ENCODE data around the gene SRC. TPM values are rescaled to one million over a fixed set of nuclear protein-coding genes. Genes with fewer than 3 reads are reported as not detected.

SRC gene
- total RNA-seq, 1 experiment from 2014 or later = 7.6 TPM

GRCh38 chr20:37426978-37427377 lies 81.0 kb downstream of the SRC start:
- Histone ChIP-seq H3K9me3 (replicated peaks) (no peaks in the 10 kb centered on the region), H3K4me3 (no peak overlapping the region), H3K27ac (no peak overlapping the region), H3K27me3 (replicated peaks) (peaks cover 22% of the 10 kb centered on the region), H3K36me3 (no peaks in the 10 kb centered on the region), H3K4me1 (replicated peaks) (0 out of 2 replicates have a peak, but pooled peaks cover 2% of the 10 kb centered on the region)
- DNase-seq (ENCODE audit: low read depth in 1 of 2, low spot score in 2 of 2) = no peak

GRCh38 chr20:37430044-37430443 lies 84.1 kb downstream of the SRC start:
- Histone ChIP-seq H3K27ac (no peak overlapping the region), H3K9me3 (replicated peaks) (no peaks in the 10 kb centered on the region), H3K4me1 (replicated peaks) (no peaks in the 10 kb centered on the region), H3K36me3 (no peaks in the 10 kb centered on the region), H3K4me3 (no peak overlapping the region), H3K27me3 (replicated peaks) (peaks cover 12% of the 10 kb centered on the region)
- no peak for DNase-seq (ENCODE audit: low read depth in 1 of 2, low spot score in 2 of 2)

GRCh38 chr20:37430778-37431460 lies 85.0 kb downstream of the SRC start:
- peaks cover 11% of the 10 kb centered on the region for H3K27me3 ChIP-seq (replicated peaks)
- H3K9me3 ChIP-seq (replicated peaks) = no peaks in the 10 kb centered on the region
- no peak overlapping the region for H3K27ac ChIP-seq
- no peaks in the 10 kb centered on the region for H3K4me1 ChIP-seq (replicated peaks)
- H3K4me3 ChIP-seq = no peak overlapping the region
- H3K36me3 ChIP-seq = no peaks in the 10 kb centered on the region
- no peak for DNase-seq (ENCODE audit: low read depth in 1 of 2, low spot score in 2 of 2)

- Histone ChIP-seq H3K4me1 (replicated peaks) (no peaks in the 10 kb centered on the region), H3K4me3 (no peak overlapping the region), H3K36me3 (no peaks in the 10 kb centered on the region), H3K27me3 (replicated peaks) (peaks cover 8% of the 10 kb centered on the region), H3K9me3 (replicated peaks) (no peaks in the 10 kb centered on the region), H3K27ac (no peak overlapping the region)
- no peak for DNase-seq (ENCODE audit: low read depth in 1 of 2, low spot score in 2 of 2)
Measured at GRCh38 chr20:37431786-37432185, 85.8 kb downstream of the SRC start.

- Histone ChIP-seq H3K27ac (no peak overlapping the region), H3K36me3 (no peaks in the 10 kb centered on the region), H3K4me1 (replicated peaks) (no peaks in the 10 kb centered on the region), H3K9me3 (replicated peaks) (no peaks in the 10 kb centered on the region), H3K27me3 (replicated peaks) (peaks cover 5% of the 10 kb centered on the region), H3K4me3 (no peak overlapping the region)
- DNase-seq (ENCODE audit: low read depth in 1 of 2, low spot score in 2 of 2) = no peak
Measured at GRCh38 chr20:37432606-37433005, 86.7 kb downstream of the SRC start.

- DNase-seq (ENCODE audit: low read depth in 1 of 2, low spot score in 2 of 2) = no peak
- H3K27ac ChIP-seq = no peak overlapping the region
- peaks cover 5% of the 10 kb centered on the region for H3K27me3 ChIP-seq (replicated peaks)
- H3K9me3 ChIP-seq (replicated peaks) = no peaks in the 10 kb centered on the region
- no peaks in the 10 kb centered on the region for H3K36me3 ChIP-seq
- no peak overlapping the region for H3K4me3 ChIP-seq
- no peaks in the 10 kb centered on the region for H3K4me1 ChIP-seq (replicated peaks)
Measured at GRCh38 chr20:37435607-37436006, 89.7 kb downstream of the SRC start.

- no peaks in the 10 kb centered on the region for H3K4me1 ChIP-seq (replicated peaks)
- no peaks in the 10 kb centered on the region for H3K9me3 ChIP-seq (replicated peaks)
- peaks cover 9% of the 10 kb centered on the region for H3K27me3 ChIP-seq (replicated peaks)
- no peak for DNase-seq (ENCODE audit: low read depth in 1 of 2, low spot score in 2 of 2)
- H3K36me3 ChIP-seq = no peaks in the 10 kb centered on the region
- no peak overlapping the region for H3K27ac ChIP-seq
- no peak overlapping the region for H3K4me3 ChIP-seq
Measured at GRCh38 chr20:37436527-37437186, 90.7 kb downstream of the SRC start.

GRCh38 chr20:37437676-37438075 lies 91.7 kb downstream of the SRC start:
- no peak for DNase-seq (ENCODE audit: low read depth in 1 of 2, low spot score in 2 of 2)
- Histone ChIP-seq H3K9me3 (replicated peaks) (no peaks in the 10 kb centered on the region), H3K36me3 (no peaks in the 10 kb centered on the region), H3K4me1 (replicated peaks) (no peaks in the 10 kb centered on the region), H3K27ac (no peak overlapping the region), H3K4me3 (no peak overlapping the region), H3K27me3 (replicated peaks) (peaks cover 9% of the 10 kb centered on the region)

GRCh38 chr20:37438464-37439222 lies 92.7 kb downstream of the SRC start:
- no peak overlapping the region for H3K4me3 ChIP-seq
- H3K4me1 ChIP-seq (replicated peaks) = no peaks in the 10 kb centered on the region
- no peak for DNase-seq (ENCODE audit: low read depth in 1 of 2, low spot score in 2 of 2)
- peaks cover 9% of the 10 kb centered on the region for H3K27me3 ChIP-seq (replicated peaks)
- H3K36me3 ChIP-seq = no peaks in the 10 kb centered on the region
- no peak overlapping the region for H3K27ac ChIP-seq
- no peaks in the 10 kb centered on the region for H3K9me3 ChIP-seq (replicated peaks)

GRCh38 chr20:37439223-37439933 lies 93.4 kb downstream of the SRC start:
- Histone ChIP-seq H3K36me3 (no peaks in the 10 kb centered on the region), H3K4me1 (replicated peaks) (no peaks in the 10 kb centered on the region), H3K27ac (no peak overlapping the region), H3K4me3 (no peak overlapping the region), H3K27me3 (replicated peaks) (peaks cover 7% of the 10 kb centered on the region), H3K9me3 (replicated peaks) (no peaks in the 10 kb centered on the region)
- no peak for DNase-seq (ENCODE audit: low read depth in 1 of 2, low spot score in 2 of 2)

- no peaks in the 10 kb centered on the region for H3K9me3 ChIP-seq (replicated peaks)
- H3K4me3 ChIP-seq = no peak overlapping the region
- H3K36me3 ChIP-seq = no peaks in the 10 kb centered on the region
- H3K27me3 ChIP-seq (replicated peaks) = peaks cover 7% of the 10 kb centered on the region; the same call in 1 of the 2 replicates
- DNase-seq (ENCODE audit: low read depth in 1 of 2, low spot score in 2 of 2) = no peak
- no peaks in the 10 kb centered on the region for H3K4me1 ChIP-seq (replicated peaks)
- no peak overlapping the region for H3K27ac ChIP-seq
Measured at GRCh38 chr20:37441023-37441422, 95.1 kb downstream of the SRC start.

GRCh38 chr20:37442547-37442946 lies 96.6 kb downstream of the SRC start:
- Histone ChIP-seq H3K27me3 (replicated peaks) (peaks cover 7% of the 10 kb centered on the region; the same call in 1 of the 2 replicates), H3K27ac (no peak overlapping the region), H3K36me3 (no peaks in the 10 kb centered on the region), H3K4me1 (replicated peaks) (no peaks in the 10 kb centered on the region), H3K9me3 (replicated peaks) (no peaks in the 10 kb centered on the region), H3K4me3 (no peak overlapping the region)
- DNase-seq (ENCODE audit: low read depth in 1 of 2, low spot score in 2 of 2) = no peak

- no peak for DNase-seq (ENCODE audit: low read depth in 1 of 2, low spot score in 2 of 2)
- Histone ChIP-seq H3K36me3 (no peaks in the 10 kb centered on the region), H3K27me3 (replicated peaks) (peaks cover 7% of the 10 kb centered on the region; the same call in 1 of the 2 replicates), H3K9me3 (replicated peaks) (no peaks in the 10 kb centered on the region), H3K27ac (no peak overlapping the region), H3K4me1 (replicated peaks) (no peaks in the 10 kb centered on the region), H3K4me3 (no peak overlapping the region)
Measured at GRCh38 chr20:37442986-37443385, 97.0 kb downstream of the SRC start.
